ENCODE data around the gene DMRTB1.

The DMRTB1 gene

GRCh38 chr1:53459321-53460175 is at the start of gene DMRTB1:
DMRTB1 (plus strand) TSS chr1:53459399; CDS start chr1:53459454, 55 bp downstream.
- TF ChIP-seq CTCF (IDR thresholded peaks at IDR 0.05): no peak

- no peak for TF ChIP-seq CTCF (IDR thresholded peaks at IDR 0.05)
Measured at GRCh38 chr1:53409695-53410094, 49.5 kb upstream of the DMRTB1 start.

DNA sequence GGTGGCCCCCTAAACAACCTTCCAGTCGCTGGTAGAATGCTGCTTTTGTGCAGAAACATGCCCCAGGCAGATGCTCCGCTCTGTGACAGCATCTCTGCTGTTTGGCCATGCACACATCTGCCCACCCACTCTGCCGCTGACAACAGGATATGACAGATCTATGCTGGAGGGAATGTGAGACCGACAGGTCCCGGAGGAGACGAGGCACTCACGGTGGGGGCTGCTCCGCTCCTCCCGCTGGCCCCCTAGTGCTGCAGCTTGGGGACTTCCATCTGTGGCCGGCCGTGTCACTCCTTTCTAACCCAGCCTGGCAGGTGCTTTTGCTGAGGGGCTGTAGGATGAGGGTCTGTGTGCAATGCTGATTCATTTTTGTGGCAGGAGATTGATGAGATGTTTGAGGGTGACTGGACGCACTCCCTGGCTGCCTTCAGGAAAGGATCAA is 49.1 kb upstream of the DMRTB1 start:
- no peak for TF ChIP-seq CTCF (IDR thresholded peaks at IDR 0.05)

- TF ChIP-seq CTCF (IDR thresholded peaks at IDR 0.05): no peak
Measured at GRCh38 chr1:53410701-53411100, 48.5 kb upstream of the DMRTB1 start.

GRCh38 chr1:53411541-53412152 is 47.6 kb upstream of the DMRTB1 start:
- TF ChIP-seq CTCF (IDR thresholded peaks at IDR 0.05): no peak

DNA sequence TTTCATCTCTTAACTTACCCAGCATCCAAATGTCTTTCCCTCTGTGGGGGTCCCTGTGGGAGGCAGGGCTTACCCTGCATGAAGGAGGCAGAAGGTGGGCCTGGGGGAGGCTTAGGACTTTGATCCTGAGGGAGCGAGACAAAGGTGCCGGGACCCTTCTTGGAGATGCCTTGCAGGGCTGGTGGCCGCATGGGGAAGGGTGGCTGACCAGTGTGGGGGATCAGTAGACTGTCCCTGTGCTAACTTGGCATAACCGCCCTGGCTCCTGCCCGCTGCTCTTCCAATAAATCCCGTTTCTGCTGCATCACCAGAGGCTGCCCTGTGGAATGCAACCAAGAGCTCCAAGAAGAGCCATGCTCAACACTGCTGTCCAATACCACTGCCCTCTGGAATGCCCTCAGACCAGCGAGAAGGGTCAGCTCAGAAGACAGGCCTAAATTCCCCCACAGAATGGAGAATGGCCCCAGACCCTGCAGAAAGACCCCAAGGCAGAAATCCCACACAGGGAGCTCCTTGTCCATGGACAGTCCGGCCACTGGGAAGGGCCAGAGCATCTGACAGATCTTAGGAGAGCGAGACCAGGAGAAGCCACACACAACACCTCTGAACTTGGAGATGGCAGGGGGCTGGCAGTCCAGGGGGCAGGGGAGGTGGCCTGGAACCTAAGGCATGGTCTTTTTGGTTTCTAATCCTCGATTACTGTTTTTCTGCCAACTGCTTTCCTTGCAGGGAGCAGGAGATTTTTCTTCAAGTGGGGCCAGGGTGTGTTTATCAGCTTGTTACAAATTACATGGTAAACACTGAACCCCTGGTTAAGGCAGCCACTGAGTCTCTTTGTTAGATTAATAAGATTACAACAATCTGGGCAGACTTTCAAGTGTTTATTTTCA is 46.7 kb upstream of the DMRTB1 start:
- TF ChIP-seq CTCF (IDR thresholded peaks at IDR 0.05): no peak

Measured in LNCAP (cell line).